H9 (cell line): ENCODE measurements around the gene ART4. TPM values are rescaled to one million over a fixed set of nuclear protein-coding genes. Genes with fewer than 3 reads are reported as not detected.

ENCODE experiments used
- DNase-seq: peaks from one replicate; pipeline ENCODE4 v3.0.0-alpha.2; 2017
- H2AFZ ChIP-seq: one replicate; pipeline ENCODE4 v1.6.1; 2013; ENCODE audit warnings: mild to moderate bottlenecking, low read length, control low read depth, moderate library complexity
- H2AK5ac ChIP-seq: 2 replicates; pipeline ENCODE4 v1.6.1; 2013; ENCODE audit warnings: low read length, control low read depth, mixed read lengths; ENCODE audit not compliant: insufficient read length
- H2BK120ac ChIP-seq: one replicate; pipeline ENCODE4 v1.6.1; 2013; ENCODE audit warnings: low read depth, mild to moderate bottlenecking, low read length, control low read depth, inconsistent platforms; ENCODE audit not compliant: poor library complexity, severe bottlenecking
- H2BK12ac ChIP-seq: 2 replicates; pipeline ENCODE4 v1.6.1; 2013; ENCODE audit warnings: low read length, control low read depth, mixed read lengths, low read depth; ENCODE audit not compliant: insufficient read length
- H2BK15ac ChIP-seq: 2 replicates; pipeline ENCODE4 v1.6.1; 2013; ENCODE audit warnings: low read depth, low read length, control low read depth
- H2BK20ac ChIP-seq: one replicate; pipeline ENCODE4 v1.6.1; 2013; ENCODE audit warnings: low read depth, mild to moderate bottlenecking, low read length, control low read depth, inconsistent platforms; ENCODE audit not compliant: poor library complexity, severe bottlenecking
- H2BK5ac ChIP-seq: 2 replicates; pipeline ENCODE4 v1.6.1; 2013; ENCODE audit warnings: low read length, control low read depth, mixed read lengths; ENCODE audit not compliant: insufficient read length
- H3K14ac ChIP-seq: 2 replicates; pipeline ENCODE4 v1.6.1; 2013; ENCODE audit warnings: low read length, control low read depth; ENCODE audit not compliant: insufficient read depth
- H3K18ac ChIP-seq: 2 replicates; pipeline ENCODE4 v1.6.1; 2013; ENCODE audit warnings: low read depth, mild to moderate bottlenecking, mixed read lengths, low read length, control low read depth; ENCODE audit not compliant: insufficient read length
- H3K23ac ChIP-seq: 2 replicates; pipeline ENCODE4 v1.6.1; 2013; ENCODE audit warnings: low read length, control low read depth, mixed read lengths, low read depth; ENCODE audit not compliant: insufficient read length
- H3K23me2 ChIP-seq: 2 replicates; pipeline ENCODE4 v1.6.1; 2013; ENCODE audit warnings: low read depth, mild to moderate bottlenecking, mixed read lengths, low read length, control low read depth; ENCODE audit not compliant: insufficient read length, poor library complexity, severe bottlenecking
- H3K27ac ChIP-seq: 2 replicates; pipeline ENCODE4 v1.5.1; 2013; ENCODE audit warnings: low read length, control low read depth, mixed read lengths, low read depth; ENCODE audit not compliant: insufficient read length
- H3K27me3 ChIP-seq: 2 replicates; pipeline ENCODE4 v1.6.1; 2013; ENCODE audit warnings: low read length, control low read depth, inconsistent platforms; ENCODE audit not compliant: insufficient read depth
- H3K4ac ChIP-seq: 2 replicates; pipeline ENCODE4 v1.6.1; 2013; ENCODE audit warnings: low read depth, mild to moderate bottlenecking, control low read depth, inconsistent platforms, low read length, moderate library complexity
- H3K4me1 ChIP-seq: 2 replicates; pipeline ENCODE4 v1.6.1; 2013; ENCODE audit warnings: low read length, control low read depth, inconsistent platforms; ENCODE audit not compliant: insufficient read depth
- H3K4me2 ChIP-seq: 2 replicates; pipeline ENCODE4 v1.6.1; 2013; ENCODE audit warnings: low read length, control low read depth, mixed read lengths; ENCODE audit not compliant: insufficient read length, insufficient read depth
- H3K56ac ChIP-seq: 2 replicates; pipeline ENCODE4 v1.6.1; 2013; ENCODE audit warnings: low read depth, mild to moderate bottlenecking, mixed read lengths, low read length, control low read depth; ENCODE audit not compliant: insufficient read length
- H3K79me1 ChIP-seq: 2 replicates; pipeline ENCODE4 v1.6.1; 2013; ENCODE audit warnings: low read depth, mild to moderate bottlenecking, moderate library complexity, low read length, control low read depth, inconsistent platforms; ENCODE audit not compliant: insufficient read depth, poor library complexity, severe bottlenecking
- H3K79me2 ChIP-seq: 2 replicates; pipeline ENCODE4 v1.6.1; 2013; ENCODE audit warnings: low read length, control low read depth, inconsistent platforms; ENCODE audit not compliant: insufficient read depth
- H3K9ac ChIP-seq: 2 replicates; pipeline ENCODE4 v1.6.1; 2013; ENCODE audit warnings: low read length, control low read depth, mixed read lengths; ENCODE audit not compliant: insufficient read length; ENCODE audit errors: extremely low read depth
- H3K9me3 ChIP-seq: one replicate; pipeline ENCODE4 v1.6.1; 2013; ENCODE audit warnings: low read depth, low read length, inconsistent platforms; ENCODE audit not compliant: control insufficient read depth
- H3T11ph ChIP-seq: one replicate; pipeline ENCODE4 v1.6.1; 2013; ENCODE audit warnings: mild to moderate bottlenecking, low read length, control low read depth, inconsistent platforms
- H4K20me1 ChIP-seq: one replicate; pipeline ENCODE4 v1.6.1; 2013; ENCODE audit not compliant: control insufficient read depth, insufficient read length, insufficient read depth
- H4K5ac ChIP-seq: 2 replicates; pipeline ENCODE4 v1.6.1; 2013; ENCODE audit warnings: low read depth, mild to moderate bottlenecking, mixed read lengths, low read length, control low read depth; ENCODE audit not compliant: insufficient read length
- H4K8ac ChIP-seq: replicated peaks from 2 replicates; pipeline ENCODE4 v1.6.1; 2013; ENCODE audit warnings: low read length, control low read depth, mixed read lengths, low read depth; ENCODE audit not compliant: insufficient read length
- H4K91ac ChIP-seq: 2 replicates; pipeline ENCODE4 v1.6.1; 2013; ENCODE audit warnings: low read depth, mild to moderate bottlenecking, moderate library complexity, mixed read lengths, low read length, control low read depth; ENCODE audit not compliant: insufficient read length
- H3K27ac Mint-ChIP-seq, 3 experiments: 2 replicates in 2 of 3; 3 replicates in 1 of 3; pipeline ENCODE4 v1.8.0; 2020 to 2021; ENCODE audit warnings: mixed read lengths in 3 of 3, mild to moderate bottlenecking in 1 of 3, moderate library complexity in 1 of 3
- H3K27me3 Mint-ChIP-seq: 2 replicates; pipeline ENCODE4 v1.8.0; 2021; ENCODE audit warnings: low read depth, mild to moderate bottlenecking, moderate library complexity, mixed read lengths
- H3K36me3 Mint-ChIP-seq, 3 experiments: 2 replicates in 2 of 3; 3 replicates in 1 of 3; pipeline ENCODE4 v1.8.0; 2020 to 2021; ENCODE audit warnings: low read depth in 3 of 3, mixed read lengths in 3 of 3; ENCODE audit not compliant: insufficient read depth in 1 of 3
- H3K4me1 Mint-ChIP-seq, 2 experiments: 2 replicates each; pipeline ENCODE4 v1.8.0; 2020; ENCODE audit warnings: mixed read lengths in 2 of 2
- H3K4me3 Mint-ChIP-seq, 2 experiments: 2 replicates in 1 of 2; 3 replicates in 1 of 2; pipeline ENCODE4 v1.8.0; 2020 to 2021; ENCODE audit warnings: mild to moderate bottlenecking in 2 of 2, mixed read lengths in 2 of 2, moderate library complexity in 1 of 2
- H3K9me3 Mint-ChIP-seq, 2 experiments: 2 replicates in 1 of 2; 3 replicates in 1 of 2; pipeline ENCODE4 v1.8.0; 2020; ENCODE audit warnings: mild to moderate bottlenecking in 2 of 2, mixed read lengths in 2 of 2, moderate library complexity in 1 of 2
- CTCF ChIP-seq: fragments of 200-600 bp; sonication (generic); conservative IDR thresholded peaks from 3 replicates; pipeline ENCODE4 v1.8.0; 2021; ENCODE audit warnings: antibody characterized with exemption, mild to moderate bottlenecking
- WGBS: extraction: QIAGEN DNeasy Blood & Tissue Kit; methylation state at CpG from one replicate; pipeline ENCODE4 v1.1.7; 2013; ENCODE audit warnings: missing lambda C conversion rate, low lambda C conversion rate, mixed read lengths; ENCODE audit not compliant: insufficient read length; ENCODE audit errors: extremely low coverage; 5-methylcytosine and 5-hydroxymethylcytosine counted together
- total RNA-seq: library from RNA; stranded (reverse); gene quantifications from 2 replicates; pipeline ENCODE4 v1.2.1, GENCODE V29; 2021

Gene ART4
- total RNA-seq, 1 experiment from 2014 or later: not detected

DNA sequence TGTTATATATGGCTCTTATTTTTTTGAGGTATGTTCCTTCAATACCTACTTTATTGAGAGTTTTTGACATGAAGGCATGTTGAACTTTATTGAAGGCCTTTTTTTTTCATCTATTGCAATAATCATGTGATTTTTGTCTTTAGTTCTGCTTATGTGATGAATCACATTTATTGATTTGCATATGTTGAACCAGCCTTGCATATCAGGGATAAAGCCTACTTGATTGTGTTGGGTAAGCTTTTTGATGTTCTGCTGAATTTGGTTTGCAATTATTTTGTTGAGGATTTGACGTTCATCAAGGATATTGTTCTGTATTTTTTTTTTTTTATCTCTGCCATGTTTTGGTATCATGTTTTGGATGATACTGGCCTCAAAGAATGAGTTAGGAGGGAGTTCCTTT lies 15.2 kb upstream of the ART4 start:
- H4K20me1 ChIP-seq: no peaks in the 10 kb centered on the region
- H4K91ac ChIP-seq: no peak overlapping the region
- no peak for TF ChIP-seq CTCF
- Mint-ChIP-seq H3K4me1 (peaks cover 9% of the 10 kb centered on the region in 2 experiments), H3K27me3 (no peaks in the 10 kb centered on the region; the same call in 1 of the 2 replicates), H3K4me3 (no peak overlapping the region), H3K27ac (no peak overlapping the region), H3K9me3 (peaks cover 28 to 41% of the 10 kb centered on the region in 2 experiments), H3K36me3 (peaks cover 4 to 15% (median 10%) of the 10 kb centered on the region in 3 experiments; a peak in 6 of 7 replicates)
- no peak overlapping the region for H3K18ac ChIP-seq
- no peaks in the 10 kb centered on the region for H3K27me3 ChIP-seq
- H3K23ac ChIP-seq: no peak overlapping the region
- no peak overlapping the region for H3K14ac ChIP-seq
- no peak overlapping the region for H3K4me2 ChIP-seq
- no peak overlapping the region for H2AK5ac ChIP-seq
- no peak overlapping the region for H3K27ac ChIP-seq
- H3K4ac ChIP-seq: no peak overlapping the region
- WGBS: no CpG with 5 or more reads among the region's 1 CpG
- no peaks in the 10 kb centered on the region for H3K79me2 ChIP-seq
- no peak overlapping the region for H2BK12ac ChIP-seq
- H3K4me1 ChIP-seq: no peaks in the 10 kb centered on the region; the same call in 1 of the 2 replicates
- H4K5ac ChIP-seq: no peak overlapping the region
- H3K9ac ChIP-seq: no peak overlapping the region
- no peak overlapping the region for H3K56ac ChIP-seq
- H4K8ac ChIP-seq: no peak overlapping the region
- H2BK120ac ChIP-seq: no peak overlapping the region
- H3K23me2 ChIP-seq: no peaks in the 10 kb centered on the region
- DNase-seq: no peak
- no peak overlapping the region for H2BK15ac ChIP-seq
- no peaks in the 10 kb centered on the region for H3K9me3 ChIP-seq
- no peak overlapping the region for H3T11ph ChIP-seq
- no peak overlapping the region for H2BK5ac ChIP-seq
- H2BK20ac ChIP-seq: no peak overlapping the region
- no peak overlapping the region for H2AFZ ChIP-seq
- H3K79me1 ChIP-seq: no peaks in the 10 kb centered on the region
